Epithelial cell of esophagus (primary cell): ENCODE measurements around the gene ELMO3.

ENCODE experiments used
- DNase-seq: peaks from one replicate; pipeline ENCODE4 v3.0.0; 2010; ENCODE audit warnings: low read depth
- H3K4me3 ChIP-seq: 2 replicates; pipeline ENCODE4 v1.5.1; 2011; ENCODE audit warnings: mild to moderate bottlenecking, low read length, control low read depth
- TF ChIP-seq, protein P1 (sequence below): IDR thresholded peaks from 2 replicates; pipeline ENCODE4 v1.5.1; 2011; ENCODE audit warnings: low read depth, mild to moderate bottlenecking, low read length, control low read depth, inconsistent platforms; ENCODE audit not compliant: insufficient read depth; ENCODE audit errors: missing control alignments

ELMO3 gene

DNA sequence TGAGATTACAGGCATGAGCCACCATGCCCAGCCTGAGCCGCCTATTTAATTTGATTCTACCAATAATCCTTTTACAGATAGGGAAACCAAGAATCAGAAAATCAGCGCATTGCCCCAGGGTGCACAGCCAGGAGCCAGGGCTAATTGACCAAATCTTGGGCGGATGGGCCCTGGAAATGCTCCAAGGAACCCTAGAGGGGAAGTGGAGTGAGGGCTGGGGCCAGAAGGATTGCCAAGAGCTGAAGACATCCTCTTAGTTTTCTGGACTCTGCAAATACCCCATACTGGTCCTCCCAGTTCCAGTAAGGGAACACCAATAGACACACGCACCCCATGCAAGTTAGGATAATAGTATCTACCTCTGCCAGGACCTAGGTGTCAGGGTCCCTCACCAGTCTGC lies 44.5 kb downstream of the ELMO3 start:
- TF ChIP-seq, protein P1, sequence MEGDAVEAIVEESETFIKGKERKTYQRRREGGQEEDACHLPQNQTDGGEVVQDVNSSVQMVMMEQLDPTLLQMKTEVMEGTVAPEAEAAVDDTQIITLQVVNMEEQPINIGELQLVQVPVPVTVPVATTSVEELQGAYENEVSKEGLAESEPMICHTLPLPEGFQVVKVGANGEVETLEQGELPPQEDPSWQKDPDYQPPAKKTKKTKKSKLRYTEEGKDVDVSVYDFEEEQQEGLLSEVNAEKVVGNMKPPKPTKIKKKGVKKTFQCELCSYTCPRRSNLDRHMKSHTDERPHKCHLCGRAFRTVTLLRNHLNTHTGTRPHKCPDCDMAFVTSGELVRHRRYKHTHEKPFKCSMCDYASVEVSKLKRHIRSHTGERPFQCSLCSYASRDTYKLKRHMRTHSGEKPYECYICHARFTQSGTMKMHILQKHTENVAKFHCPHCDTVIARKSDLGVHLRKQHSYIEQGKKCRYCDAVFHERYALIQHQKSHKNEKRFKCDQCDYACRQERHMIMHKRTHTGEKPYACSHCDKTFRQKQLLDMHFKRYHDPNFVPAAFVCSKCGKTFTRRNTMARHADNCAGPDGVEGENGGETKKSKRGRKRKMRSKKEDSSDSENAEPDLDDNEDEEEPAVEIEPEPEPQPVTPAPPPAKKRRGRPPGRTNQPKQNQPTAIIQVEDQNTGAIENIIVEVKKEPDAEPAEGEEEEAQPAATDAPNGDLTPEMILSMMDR, result no peak
- DNase-seq, result no peak
- no peak overlapping the region for H3K4me3 ChIP-seq

DNA sequence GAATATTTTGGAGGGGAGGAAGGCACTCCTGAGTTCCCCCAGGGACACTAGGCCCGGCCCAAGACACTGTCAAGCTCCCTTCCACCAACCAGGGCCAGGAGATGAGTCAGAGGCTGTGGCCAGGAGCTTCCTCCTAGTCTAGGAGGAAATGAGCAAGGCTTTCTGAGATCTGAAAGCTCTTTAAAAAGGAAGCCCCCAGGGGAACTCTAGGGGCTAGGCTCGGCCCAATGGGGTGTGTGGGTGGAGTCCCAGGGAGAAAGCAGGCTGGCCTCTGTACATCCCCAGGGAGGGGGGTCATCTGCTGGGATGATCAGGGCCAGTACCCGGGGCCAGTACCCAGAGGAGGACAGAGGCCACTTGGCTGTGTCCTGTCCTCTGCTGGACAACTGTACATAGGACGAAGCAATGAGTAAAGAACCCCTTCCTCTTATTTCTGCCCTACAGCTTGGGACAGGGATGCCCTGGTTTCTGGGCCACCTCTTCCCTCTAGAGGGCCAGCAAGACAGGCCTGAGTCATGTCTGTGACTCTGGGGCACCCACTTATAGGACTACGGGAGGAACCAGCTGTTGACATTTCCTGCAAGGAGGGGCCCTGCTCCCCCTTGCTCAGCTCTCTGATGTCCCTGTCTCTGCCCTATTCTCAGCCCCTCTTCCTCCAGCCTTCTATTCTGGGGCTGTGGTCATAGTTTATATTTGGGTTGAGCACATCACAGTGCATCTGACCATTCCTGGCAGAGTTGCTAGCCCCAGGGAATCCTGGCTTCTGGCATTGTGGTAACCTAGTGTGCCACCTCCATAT lies 45.7 kb downstream of the ELMO3 start:
- no peak overlapping the region for H3K4me3 ChIP-seq
- TF ChIP-seq, protein P1, result no peak
- DNase-seq, result peak; percentile 91

DNA sequence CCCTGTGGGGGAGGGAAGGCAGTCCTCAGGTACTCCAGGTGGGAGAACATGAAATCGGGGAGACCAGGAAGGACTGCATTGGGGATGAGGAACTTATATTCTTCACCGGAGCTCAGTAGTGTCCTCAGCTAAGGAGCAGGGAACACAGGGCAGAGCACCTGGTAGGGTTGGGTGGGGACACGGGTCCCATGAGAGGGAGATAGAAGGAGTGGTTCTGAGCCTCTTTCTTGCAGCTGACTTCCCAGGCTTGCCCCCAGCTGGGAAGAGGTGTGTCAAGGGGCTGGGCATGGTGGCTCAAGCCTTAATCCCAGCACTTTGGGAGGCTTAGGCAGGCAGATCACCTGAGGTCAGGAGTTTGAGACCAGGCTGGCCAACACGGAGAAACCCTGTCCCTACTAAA lies 46.3 kb downstream of the ELMO3 start:
- no peak for DNase-seq
- H3K4me3 ChIP-seq, result no peak overlapping the region
- TF ChIP-seq, protein P1, result no peak

DNA sequence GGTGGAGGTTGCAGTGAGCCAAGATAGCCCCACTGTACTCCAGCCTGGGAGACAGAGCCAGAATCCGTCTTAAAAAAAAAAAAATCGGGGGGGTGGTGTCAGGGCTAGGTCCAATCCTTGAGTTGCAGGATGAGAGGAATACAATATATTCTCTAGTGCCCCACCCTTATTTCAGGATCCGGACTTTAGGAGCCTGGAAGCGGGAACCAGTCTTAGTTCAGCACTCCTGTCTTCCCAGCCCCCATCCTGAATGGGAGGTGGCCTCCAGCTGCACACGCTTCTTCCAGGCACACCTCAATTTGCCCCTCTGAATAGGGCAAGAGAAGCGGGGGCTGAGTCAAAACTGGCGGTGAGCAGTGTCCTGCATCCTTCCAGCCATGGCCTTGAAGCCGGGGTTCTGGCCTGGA lies 46.7 kb downstream of the ELMO3 start:
- H3K4me3 ChIP-seq, result peak overlapping the region; percentile 68
- TF ChIP-seq, protein P1, result no peak
- peak; percentile 41 for DNase-seq

DNA sequence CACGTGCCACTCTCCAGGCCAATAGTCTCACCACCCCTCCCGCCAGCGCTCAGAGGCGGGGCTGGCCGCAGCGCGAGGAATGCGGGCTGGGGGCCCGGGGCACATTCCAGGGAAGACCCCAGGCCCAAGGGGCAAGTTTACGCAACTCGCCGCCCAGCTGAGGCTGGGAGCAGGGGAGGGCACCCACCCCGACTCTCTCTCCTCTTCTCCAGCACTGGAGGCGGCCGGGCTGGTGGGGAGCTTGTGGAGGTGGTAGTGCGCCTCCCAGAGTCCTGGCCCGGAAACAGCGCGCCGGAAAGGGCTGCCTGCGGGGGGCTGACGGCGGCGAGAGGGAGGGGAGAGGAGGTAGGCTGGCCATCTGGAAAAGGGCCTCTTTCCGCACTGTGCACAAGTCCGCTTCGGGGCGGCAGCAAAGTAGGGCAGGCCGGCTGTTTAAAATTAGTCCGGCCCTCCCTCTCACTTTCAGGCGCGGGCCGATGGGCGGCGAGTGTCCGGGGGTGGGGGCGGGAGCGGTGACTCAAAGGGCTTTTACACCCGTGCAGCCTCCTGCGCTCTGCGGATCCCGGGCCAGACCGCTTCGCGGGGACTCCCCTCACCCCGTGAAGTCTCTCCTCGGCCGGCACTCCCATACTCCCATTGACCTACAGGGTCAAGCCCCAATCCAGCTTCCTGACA lies 47.3 kb downstream of the ELMO3 start:
- peak overlapping the region; percentile 68 for H3K4me3 ChIP-seq
- TF ChIP-seq, protein P1, result peak; percentile 33
- peak; percentile 80 for DNase-seq

DNA sequence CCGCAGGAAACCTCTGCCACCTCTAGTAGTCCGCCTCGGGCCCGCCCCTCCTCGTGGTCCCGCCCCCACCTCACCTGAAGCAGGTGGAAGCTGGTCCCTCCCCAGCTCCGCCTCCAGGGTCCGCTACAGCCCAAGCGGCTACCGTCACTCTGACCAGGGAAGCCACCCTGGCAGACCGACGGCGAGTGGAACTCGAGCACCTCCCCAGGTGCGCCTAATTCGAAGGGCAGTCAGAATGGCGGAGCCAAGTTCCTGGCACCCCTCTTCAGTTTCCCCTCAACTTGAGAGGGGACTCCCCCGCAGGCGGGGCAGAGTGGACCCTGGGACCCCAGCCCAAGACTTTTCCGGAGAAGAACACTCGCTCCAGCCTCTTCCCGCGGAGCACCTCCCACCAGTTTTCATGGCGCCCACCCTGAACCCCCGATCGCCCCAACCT lies 47.8 kb downstream of the ELMO3 start:
- TF ChIP-seq, protein P1, result peak; percentile 34
- peak overlapping the region; percentile 68 for H3K4me3 ChIP-seq
- DNase-seq, result peak; percentile 90
